DND-41 (cell line): ENCODE data around the gene EPPIN.

Source experiments
- ATAC-seq: fragments of 200-7000 bp; cut with Tn5 transposase; 3 replicates; pipeline ENCODE4 v1.9.1; 2021; ENCODE audit warnings: low read depth; ENCODE audit not compliant: insufficient read depth
- DNase-seq: peaks from one replicate; pipeline ENCODE4 v3.0.0-alpha.2; 2020
- H2AFZ ChIP-seq: 2 replicates; pipeline ENCODE4 v1.6.0; 2012; ENCODE audit warnings: low read depth, low read length
- H3K27ac ChIP-seq: 2 replicates; pipeline ENCODE4 v1.5.1; 2012; ENCODE audit warnings: low read length, inconsistent platforms
- H3K27me3 ChIP-seq: fragments of 200-600 bp; sonication (generic); 2 replicates; pipeline ENCODE4 v1.6.0; 2012; ENCODE audit warnings: low read length, mild to moderate bottlenecking, inconsistent platforms; ENCODE audit not compliant: insufficient read depth, poor library complexity
- H3K36me3 ChIP-seq: 2 replicates; pipeline ENCODE4 v1.5.1; 2012; ENCODE audit warnings: low read length, inconsistent platforms; ENCODE audit not compliant: insufficient read depth
- H3K4me1 ChIP-seq: 2 replicates; pipeline ENCODE4 v1.5.1; 2012; ENCODE audit warnings: mild to moderate bottlenecking, low read length; ENCODE audit not compliant: insufficient read depth
- H3K4me2 ChIP-seq: 2 replicates; pipeline ENCODE4 v1.6.0; 2012; ENCODE audit warnings: mild to moderate bottlenecking, moderate library complexity, low read length, inconsistent platforms; ENCODE audit not compliant: insufficient read depth
- H3K4me3 ChIP-seq, 2 experiments: fragments of 200-600 bp in 1 of 2; shearing (Covaris generic) in 1 of 2; 2 replicates each; pipeline ENCODE4 v1.5.1; 2012 to 2016; ENCODE audit warnings: inconsistent platforms in 2 of 2, low read length in 2 of 2, mild to moderate bottlenecking in 2 of 2, low read depth in 1 of 2, moderate library complexity in 1 of 2
- H3K79me2 ChIP-seq: 2 replicates; pipeline ENCODE4 v1.6.0; 2012; ENCODE audit warnings: low read length, inconsistent platforms; ENCODE audit not compliant: insufficient read depth
- H3K9ac ChIP-seq: 2 replicates; pipeline ENCODE4 v1.6.0; 2012; ENCODE audit warnings: low read depth, mild to moderate bottlenecking, inconsistent platforms, low read length, moderate library complexity
- H3K9me3 ChIP-seq: 2 replicates; pipeline ENCODE4 v1.5.1; 2012; ENCODE audit warnings: low read length, moderate library complexity, mild to moderate bottlenecking, inconsistent platforms; ENCODE audit not compliant: insufficient read depth, severe bottlenecking
- H4K20me1 ChIP-seq: 2 replicates; pipeline ENCODE4 v1.6.0; 2012; ENCODE audit warnings: low read length; ENCODE audit not compliant: insufficient read depth
- EZH2 ChIP-seq: IDR thresholded peaks from 3 replicates; pipeline ENCODE4 v1.6.1; 2012; ENCODE audit warnings: borderline replicate concordance, low read depth, mild to moderate bottlenecking, moderate library complexity, low read length, inconsistent platforms; ENCODE audit not compliant: severe bottlenecking
- TF ChIP-seq, protein P1 (sequence below): IDR thresholded peaks from 2 replicates; pipeline ENCODE4 v1.5.1; 2012; ENCODE audit warnings: borderline replicate concordance, low read length, moderate library complexity, mild to moderate bottlenecking; ENCODE audit not compliant: poor library complexity, severe bottlenecking; ENCODE audit errors: extremely low read depth

EPPIN gene

DNA sequence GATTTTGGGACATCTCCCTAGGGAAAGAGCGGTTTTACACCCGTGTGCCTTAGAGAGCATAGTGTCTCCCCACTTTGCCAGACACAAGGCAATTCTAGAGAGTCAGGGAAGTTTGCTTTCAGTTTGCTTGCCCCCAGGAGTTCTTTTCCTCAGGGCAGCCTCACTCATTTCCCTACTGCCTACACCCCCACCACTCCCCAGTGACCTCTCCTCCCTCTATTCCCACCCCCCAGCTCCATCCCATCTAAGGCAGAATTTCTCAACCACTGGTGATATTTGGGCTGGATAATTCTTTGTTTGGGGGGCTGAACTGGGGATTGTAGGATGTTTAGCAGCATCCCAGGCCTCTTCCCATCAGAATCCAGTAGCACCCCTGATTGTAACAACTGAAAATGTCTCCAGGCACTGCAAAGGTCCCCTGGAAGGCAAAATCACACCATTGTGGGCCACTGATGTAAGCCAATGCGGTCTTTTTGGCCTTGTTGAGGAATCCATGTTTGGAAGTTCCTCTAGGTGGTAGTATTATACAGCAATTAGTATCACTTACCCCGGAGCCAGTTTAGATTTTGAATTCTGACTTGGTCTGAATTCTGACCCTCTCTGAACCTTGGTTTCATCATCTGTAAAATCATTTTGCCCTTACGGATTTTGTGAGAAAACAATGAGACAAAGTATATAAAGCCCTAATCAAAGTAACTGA, 1.3 kb downstream of the EPPIN start:
- no peak overlapping the region for H3K4me2 ChIP-seq
- no peak for ATAC-seq
- no peak overlapping the region for H3K4me3 ChIP-seq
- peaks cover 25% of the 10 kb centered on the region for H3K27me3 ChIP-seq
- TF ChIP-seq EZH2: no peak
- TF ChIP-seq, protein P1, sequence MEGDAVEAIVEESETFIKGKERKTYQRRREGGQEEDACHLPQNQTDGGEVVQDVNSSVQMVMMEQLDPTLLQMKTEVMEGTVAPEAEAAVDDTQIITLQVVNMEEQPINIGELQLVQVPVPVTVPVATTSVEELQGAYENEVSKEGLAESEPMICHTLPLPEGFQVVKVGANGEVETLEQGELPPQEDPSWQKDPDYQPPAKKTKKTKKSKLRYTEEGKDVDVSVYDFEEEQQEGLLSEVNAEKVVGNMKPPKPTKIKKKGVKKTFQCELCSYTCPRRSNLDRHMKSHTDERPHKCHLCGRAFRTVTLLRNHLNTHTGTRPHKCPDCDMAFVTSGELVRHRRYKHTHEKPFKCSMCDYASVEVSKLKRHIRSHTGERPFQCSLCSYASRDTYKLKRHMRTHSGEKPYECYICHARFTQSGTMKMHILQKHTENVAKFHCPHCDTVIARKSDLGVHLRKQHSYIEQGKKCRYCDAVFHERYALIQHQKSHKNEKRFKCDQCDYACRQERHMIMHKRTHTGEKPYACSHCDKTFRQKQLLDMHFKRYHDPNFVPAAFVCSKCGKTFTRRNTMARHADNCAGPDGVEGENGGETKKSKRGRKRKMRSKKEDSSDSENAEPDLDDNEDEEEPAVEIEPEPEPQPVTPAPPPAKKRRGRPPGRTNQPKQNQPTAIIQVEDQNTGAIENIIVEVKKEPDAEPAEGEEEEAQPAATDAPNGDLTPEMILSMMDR: peak; percentile 60
- H3K9ac ChIP-seq: no peak overlapping the region
- no peaks in the 10 kb centered on the region for H3K36me3 ChIP-seq
- no peaks in the 10 kb centered on the region for H3K4me1 ChIP-seq
- no peaks in the 10 kb centered on the region for H3K79me2 ChIP-seq
- no peaks in the 10 kb centered on the region for H3K9me3 ChIP-seq
- H4K20me1 ChIP-seq: no peaks in the 10 kb centered on the region
- no peak overlapping the region for H3K27ac ChIP-seq
- H2AFZ ChIP-seq: no peak overlapping the region
- DNase-seq: no peak

- no peak overlapping the region for H3K4me3 ChIP-seq
- ATAC-seq: no peak
- peaks cover 25% of the 10 kb centered on the region for H3K27me3 ChIP-seq
Observed at GRCh38 chr20:45545351-45545750, 1.9 kb downstream of the EPPIN start.

GRCh38 chr20:45539382-45539781, 7.8 kb downstream of the EPPIN start, which contains the start of gene WFDC6:
Gene WFDC6 (minus strand): TSS chr20:45539482. CDS start chr20:45539407, 75 bp downstream.
- Histone ChIP-seq H3K9ac (no peak within 1 kb of the TSS), H3K9me3 (no peaks in the 10 kb centered on the region), H3K79me2 (no peaks in the 10 kb centered on the region), H3K4me1 (no peaks in the 10 kb centered on the region), H4K20me1 (no peaks in the 10 kb centered on the region), H3K27me3 (peaks cover 15% of the 10 kb centered on the region), H3K4me2 (no peak within 1 kb of the TSS), H3K36me3 (no peaks in the 10 kb centered on the region), H3K27ac (no peak within 1 kb of the TSS), H2AFZ (no peak within 1 kb of the TSS), H3K4me3 (no peak within 1 kb of the TSS)
- ATAC-seq (no peak), DNase-seq (no peak)
- TF ChIP-seq, protein P1: no peak
- no peak for TF ChIP-seq EZH2

More at GRCh38 chr20:45545351-45545750, 1.9 kb downstream of the EPPIN start:
- no peaks in the 10 kb centered on the region for H3K79me2 ChIP-seq
- no peak overlapping the region for H3K4me2 ChIP-seq
- no peak for DNase-seq
- H3K9ac ChIP-seq: no peak overlapping the region
- H3K4me1 ChIP-seq: no peaks in the 10 kb centered on the region
- no peaks in the 10 kb centered on the region for H3K9me3 ChIP-seq
- no peak for TF ChIP-seq EZH2
- TF ChIP-seq, protein P1: no peak
- no peak overlapping the region for H3K27ac ChIP-seq
- H2AFZ ChIP-seq: no peak overlapping the region
- H3K36me3 ChIP-seq: no peaks in the 10 kb centered on the region
- H4K20me1 ChIP-seq: no peaks in the 10 kb centered on the region
